Suprapubic skin (tissue), 4 donors: ENCODE data around the gene PLA2G2F.

Experiments used
- EP300 ChIP-seq: sonication (generic); formaldehyde crosslinking; IDR thresholded peaks from one replicate; pipeline ENCODE4 v1.6.1; 2017; ENCODE audit warnings: antibody characterized with exemption
- POLR2A ChIP-seq, 2 donors: fragments of 450-650 bp; IDR thresholded peaks; one replicate each; pipeline ENCODE4 v1.6.1; 2017; ENCODE audit warnings: antibody characterized with exemption in 2 of 2, mild to moderate bottlenecking in 2 of 2, moderate library complexity in 2 of 2
- POLR2AphosphoS5 ChIP-seq, 3 donors: sonication (generic); formaldehyde crosslinking; IDR thresholded peaks; one replicate each; pipeline ENCODE4 v1.6.1; 2017; ENCODE audit warnings: antibody characterized with exemption in 3 of 3
- TF ChIP-seq, protein P1 (sequence below), 2 donors: fragments of 200-600 bp in 1 of 2; fragments of 450-650 bp in 1 of 2; sonication (generic) in 1 of 2; IDR thresholded peaks; one replicate each; pipeline ENCODE4 v1.5.1; 2016 to 2019; ENCODE audit warnings: antibody characterized with exemption in 2 of 2, mild to moderate bottlenecking in 1 of 2, moderate library complexity in 1 of 2

DNA sequence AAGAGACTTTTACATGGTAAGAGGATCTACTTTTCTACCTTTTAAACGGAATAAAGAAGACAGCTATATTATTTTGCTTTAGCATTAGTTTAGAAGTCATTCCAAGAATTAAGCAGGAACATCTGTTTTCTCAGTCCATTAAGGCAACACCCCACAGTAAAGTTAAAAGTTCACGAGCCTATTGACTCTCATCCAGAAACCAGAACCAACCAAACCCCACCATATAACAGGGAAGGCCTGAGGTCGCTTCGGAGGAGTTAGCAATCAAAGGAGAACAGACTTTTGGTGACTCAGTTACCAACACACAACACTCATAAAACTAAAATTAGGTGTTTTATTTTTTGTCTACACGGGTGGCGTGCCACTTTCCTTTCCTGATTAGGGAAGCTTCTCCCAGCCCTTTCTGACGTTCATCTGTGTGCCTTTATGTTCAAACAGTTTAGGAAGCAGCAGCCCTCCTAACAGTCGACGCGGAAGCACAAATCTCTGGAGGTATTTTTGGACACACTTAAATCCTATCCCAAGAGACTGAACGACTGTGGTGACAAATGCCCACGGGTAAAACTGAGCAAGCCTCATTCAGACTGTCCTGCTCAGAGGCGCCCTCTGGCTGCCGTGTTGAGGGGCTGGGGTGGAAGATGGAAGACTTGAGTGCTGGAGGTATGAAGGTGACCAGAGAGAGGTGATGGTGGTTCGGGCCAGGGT, 55.8 kb downstream of the PLA2G2F start:
- TF ChIP-seq, protein P1, sequence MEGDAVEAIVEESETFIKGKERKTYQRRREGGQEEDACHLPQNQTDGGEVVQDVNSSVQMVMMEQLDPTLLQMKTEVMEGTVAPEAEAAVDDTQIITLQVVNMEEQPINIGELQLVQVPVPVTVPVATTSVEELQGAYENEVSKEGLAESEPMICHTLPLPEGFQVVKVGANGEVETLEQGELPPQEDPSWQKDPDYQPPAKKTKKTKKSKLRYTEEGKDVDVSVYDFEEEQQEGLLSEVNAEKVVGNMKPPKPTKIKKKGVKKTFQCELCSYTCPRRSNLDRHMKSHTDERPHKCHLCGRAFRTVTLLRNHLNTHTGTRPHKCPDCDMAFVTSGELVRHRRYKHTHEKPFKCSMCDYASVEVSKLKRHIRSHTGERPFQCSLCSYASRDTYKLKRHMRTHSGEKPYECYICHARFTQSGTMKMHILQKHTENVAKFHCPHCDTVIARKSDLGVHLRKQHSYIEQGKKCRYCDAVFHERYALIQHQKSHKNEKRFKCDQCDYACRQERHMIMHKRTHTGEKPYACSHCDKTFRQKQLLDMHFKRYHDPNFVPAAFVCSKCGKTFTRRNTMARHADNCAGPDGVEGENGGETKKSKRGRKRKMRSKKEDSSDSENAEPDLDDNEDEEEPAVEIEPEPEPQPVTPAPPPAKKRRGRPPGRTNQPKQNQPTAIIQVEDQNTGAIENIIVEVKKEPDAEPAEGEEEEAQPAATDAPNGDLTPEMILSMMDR (IDR thresholded peaks at IDR 0.05), result peak; percentile 61 to 85
- TF ChIP-seq POLR2AphosphoS5 (IDR thresholded peaks at IDR 0.05) (no peak), EP300 (no peak), POLR2A (IDR thresholded peaks at IDR 0.05) (no peak)
